K562 (cell line): ENCODE measurements around the gene TEX14. TPM values are rescaled to one million over a fixed set of nuclear protein-coding genes. Genes with fewer than 3 reads are reported as not detected.

Experiments used
- ADNP ChIP-seq: fragments of 200-800 bp; sonication (Bioruptor generic); IDR thresholded peaks from 2 replicates; pipeline ENCODE4 v1.6.1; 2016; ENCODE audit warnings: missing genetic modification characterization, missing compliant biosample characterization
- BCL6 ChIP-seq: fragments of 250-450 bp; sonication (Bioruptor Pico); IDR thresholded peaks from 2 replicates; pipeline ENCODE4 v1.4.0; 2020
- EP400 ChIP-seq: fragments of 450-650 bp; IDR thresholded peaks from 2 replicates; pipeline ENCODE4 v1.6.1; 2017; ENCODE audit warnings: antibody characterized with exemption, mild to moderate bottlenecking, moderate library complexity
- ETS2 ChIP-seq: IDR thresholded peaks from 2 replicates; pipeline ENCODE4 v1.6.1; 2016; ENCODE audit warnings: borderline replicate concordance, missing genetic modification characterization, mild to moderate bottlenecking, moderate library complexity, missing compliant biosample characterization; ENCODE audit not compliant: poor library complexity, severe bottlenecking
- HNRNPLL ChIP-seq: fragments of 200-400 bp; formaldehyde crosslinking; IDR thresholded peaks from 2 replicates; pipeline ENCODE4 v1.6.1; 2017; ENCODE audit warnings: low read length, low read depth, mild to moderate bottlenecking; ENCODE audit not compliant: poor library complexity, severe bottlenecking
- HSF4 ChIP-seq: fragments of 250-450 bp; sonication (Bioruptor Pico); IDR thresholded peaks from 2 replicates; pipeline ENCODE4 v2.1.2; 2022; ENCODE audit warnings: mild to moderate bottlenecking, moderate library complexity, borderline replicate concordance
- JUND ChIP-seq, 2 experiments: IDR thresholded peaks; 2 replicates in 1 of 2; 3 replicates in 1 of 2; pipeline ENCODE4 v1.6.1; 2011; ENCODE audit warnings: borderline replicate concordance in 2 of 2, low read depth in 2 of 2, low read length in 2 of 2, improper control_type of control experiment in 1 of 2, missing biosample characterization in 1 of 2, missing genetic modification characterization in 1 of 2, missing genetic modification reagents in 1 of 2
- KAT8 ChIP-seq: fragments of 450-650 bp; IDR thresholded peaks from 2 replicates; pipeline ENCODE4 v1.6.1; 2016; ENCODE audit warnings: low read depth, mild to moderate bottlenecking
- MTA3 ChIP-seq: fragments of 450-650 bp; formaldehyde crosslinking; IDR thresholded peaks from 2 replicates; pipeline ENCODE4 v1.6.1; 2017; ENCODE audit warnings: mild to moderate bottlenecking, borderline replicate concordance
- PRPF4 ChIP-seq: fragments of 200-400 bp; formaldehyde crosslinking; IDR thresholded peaks from one replicate; pipeline ENCODE4 v1.6.1; 2017; ENCODE audit warnings: low read length, low read depth, mild to moderate bottlenecking; ENCODE audit not compliant: insufficient read depth, poor library complexity, severe bottlenecking
- PTBP1 ChIP-seq: fragments of 200-400 bp; formaldehyde crosslinking; IDR thresholded peaks from 2 replicates; pipeline ENCODE4 v1.6.1; 2017; ENCODE audit warnings: low read depth, low read length
- RHOXF2B ChIP-seq: fragments of 250-450 bp; sonication (Bioruptor Pico); conservative IDR thresholded peaks from 2 replicates; pipeline ENCODE4 v1.5.1; 2021
- RUNX1 ChIP-seq: sonication (generic); IDR thresholded peaks from 2 replicates; pipeline ENCODE4 v1.6.1; 2016; ENCODE audit warnings: antibody characterized with exemption, low read depth
- SMARCA4 ChIP-seq: fragments of 450-650 bp; IDR thresholded peaks from 2 replicates; pipeline ENCODE4 v1.6.1; 2016
- TOE1 ChIP-seq, 2 experiments: fragments of 450-650 bp in 1 of 2; sonication (generic) in 1 of 2; formaldehyde crosslinking in 1 of 2; IDR thresholded peaks; 2 replicates each; pipeline versions ENCODE4 v1.7.1 to v1.8.0; 2016 to 2022; ENCODE audit warnings: borderline replicate concordance in 2 of 2, mild to moderate bottlenecking in 2 of 2, antibody characterized with exemption in 1 of 2, inconsistent platforms in 1 of 2, low read depth in 1 of 2, missing genetic modification reagents in 1 of 2, moderate library complexity in 1 of 2
- ZFX ChIP-seq: sonication (generic); formaldehyde crosslinking; IDR thresholded peaks from 2 replicates; pipeline ENCODE4 v1.8.0; 2022; ENCODE audit warnings: mild to moderate bottlenecking, missing genetic modification reagents, moderate library complexity
- ZNF444 ChIP-seq: fragments of 250-450 bp; sonication (Bioruptor Pico); IDR thresholded peaks from 2 replicates; pipeline ENCODE4 v1.4.0; 2020; ENCODE audit warnings: mild to moderate bottlenecking, moderate library complexity
- ZNF507 ChIP-seq: conservative IDR thresholded peaks from 2 replicates; pipeline ENCODE4 v1.6.1; 2017; ENCODE audit warnings: missing genetic modification characterization, missing compliant biosample characterization
- polyA plus RNA-seq, 8 experiments: library from polyadenylated mRNA; depleted of rRNA in 4 of 8; stranded (reverse) in 5 of 8; unstranded in 3 of 8; fragments of >200 nt; fragmentation: Nextera tagmentation in 2 of 8; fragmentation: Illumina TruSeq in 1 of 8; extraction: Ambion mirVana in 2 of 8; extraction: Trizol in 1 of 8; gene quantifications; 2 replicates each; pipeline versions ENCODE4 v1.2.1 to v1.2.3, GENCODE V29; 2011 to 2014; ENCODE audit warnings: inconsistent platforms in 1 of 8, missing spikeins in 1 of 8
- total RNA-seq, 7 experiments: library from RNA; depleted of rRNA in 6 of 7; stranded (reverse); fragments of >200 nt in 6 of 7; fragmentation: Illumina TruSeq in 2 of 7; extraction: Trizol in 2 of 7; gene quantifications; 2 replicates each; pipeline versions ENCODE4 v1.2.1 to v1.2.3, GENCODE V29; 2011 to 2021; ENCODE audit warnings: low replicate concordance in 1 of 7
- TF ChIP-seq, protein P1 (sequence below), 2 experiments: fragments of 450-650 bp; formaldehyde crosslinking in 1 of 2; IDR thresholded peaks; 2 replicates each; pipeline versions ENCODE4 v1.4.0 to v1.6.1; 2014 to 2020; ENCODE audit warnings: mild to moderate bottlenecking in 2 of 2, borderline replicate concordance in 1 of 2, low read depth in 1 of 2

TEX14 gene
- total and polyA plus RNA-seq, 9 of the 15 experiments (the other 6 are each of a cell fraction or from before 2014, with no cell fraction given), result 0.05 to 0.12 (median 0.09) TPM; not detected in 1

- TF ChIP-seq ADNP (tag) (0 out of 2 replicates have a peak, but pooled peaks have one; percentile 38), KAT8 (no peak), TOE1 (IDR thresholded peaks at IDR 0.05; ENCODE audit: borderline replicate concordance) (no peak), TOE1 (CRISPR knock-in tag; IDR thresholded peaks at IDR 0.05; ENCODE audit: borderline replicate concordance, low read depth) (no peak), ZFX (peak; percentile 21; the same call in 1 of the 2 replicates), RHOXF2B (CRISPR knock-in tag) (no peak), BCL6 (CRISPR knock-in tag) (no peak), RUNX1 (no peak), ZNF444 (CRISPR knock-in tag) (no peak), MTA3 (no peak), HNRNPLL (peak; percentile 22), HSF4 (CRISPR knock-in tag) (no peak), JUND (IDR thresholded peaks at IDR 0.05; ENCODE audit: borderline replicate concordance, low read depth, low read length) (no peak), JUND (tag; IDR thresholded peaks at IDR 0.05; ENCODE audit: borderline replicate concordance, low read depth, low read length) (no peak; the same call in 2 of the 3 replicates), ZNF507 (tag) (no peak), PTBP1 (no peak), PRPF4 (no peak), SMARCA4 (peak; percentile 10; the same call in 1 of the 2 replicates), ETS2 (tag) (no peak), EP400 (no peak)
- TF ChIP-seq, protein P1, sequence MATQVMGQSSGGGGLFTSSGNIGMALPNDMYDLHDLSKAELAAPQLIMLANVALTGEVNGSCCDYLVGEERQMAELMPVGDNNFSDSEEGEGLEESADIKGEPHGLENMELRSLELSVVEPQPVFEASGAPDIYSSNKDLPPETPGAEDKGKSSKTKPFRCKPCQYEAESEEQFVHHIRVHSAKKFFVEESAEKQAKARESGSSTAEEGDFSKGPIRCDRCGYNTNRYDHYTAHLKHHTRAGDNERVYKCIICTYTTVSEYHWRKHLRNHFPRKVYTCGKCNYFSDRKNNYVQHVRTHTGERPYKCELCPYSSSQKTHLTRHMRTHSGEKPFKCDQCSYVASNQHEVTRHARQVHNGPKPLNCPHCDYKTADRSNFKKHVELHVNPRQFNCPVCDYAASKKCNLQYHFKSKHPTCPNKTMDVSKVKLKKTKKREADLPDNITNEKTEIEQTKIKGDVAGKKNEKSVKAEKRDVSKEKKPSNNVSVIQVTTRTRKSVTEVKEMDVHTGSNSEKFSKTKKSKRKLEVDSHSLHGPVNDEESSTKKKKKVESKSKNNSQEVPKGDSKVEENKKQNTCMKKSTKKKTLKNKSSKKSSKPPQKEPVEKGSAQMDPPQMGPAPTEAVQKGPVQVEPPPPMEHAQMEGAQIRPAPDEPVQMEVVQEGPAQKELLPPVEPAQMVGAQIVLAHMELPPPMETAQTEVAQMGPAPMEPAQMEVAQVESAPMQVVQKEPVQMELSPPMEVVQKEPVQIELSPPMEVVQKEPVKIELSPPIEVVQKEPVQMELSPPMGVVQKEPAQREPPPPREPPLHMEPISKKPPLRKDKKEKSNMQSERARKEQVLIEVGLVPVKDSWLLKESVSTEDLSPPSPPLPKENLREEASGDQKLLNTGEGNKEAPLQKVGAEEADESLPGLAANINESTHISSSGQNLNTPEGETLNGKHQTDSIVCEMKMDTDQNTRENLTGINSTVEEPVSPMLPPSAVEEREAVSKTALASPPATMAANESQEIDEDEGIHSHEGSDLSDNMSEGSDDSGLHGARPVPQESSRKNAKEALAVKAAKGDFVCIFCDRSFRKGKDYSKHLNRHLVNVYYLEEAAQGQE (IDR thresholded peaks at IDR 0.05; ENCODE audit: borderline replicate concordance), result no peak
- TF ChIP-seq, protein P1 (CRISPR knock-in tag; IDR thresholded peaks at IDR 0.05; ENCODE audit: low read depth), result no peak
Measured at GRCh38 chr17:58680038-58680369, 11.8 kb downstream of the TEX14 start (continued).
